PC-9 (cell line): ENCODE results near the gene ETHE1. TPM values are rescaled to one million over a fixed set of nuclear protein-coding genes. Genes with fewer than 3 reads are reported as not detected.

Experiments
- BruUV-seq: library from RNA; stranded (reverse); fragments of 400-500 nt; replicated peaks from 2 replicates; lab custom pipeline; 2021; lab: Mats Ljungman, UMichigan
- CTCF ChIA-PET: fragments of 300-600 bp; sonication (Branson Sonifier 250); formaldehyde crosslinking; loops from one replicate; lab custom pipeline; 2022; ENCODE audit warnings: antibody characterized with exemption; lab: Charles Lee
- POLR2A ChIA-PET: fragments of 300-600 bp; sonication (Branson Sonifier 250); formaldehyde crosslinking; loops from one replicate; lab custom pipeline; 2022; ENCODE audit warnings: antibody characterized with exemption; ENCODE audit not compliant: unreplicated experiment; lab: Charles Lee
- DNase-seq, 2 experiments: peaks; one replicate each; pipeline versions ENCODE4 v3.0.0 to v3.0.0-alpha.2; 2015 to 2022; ENCODE audit warnings: mixed read lengths in 1 of 2
- H2AFZ ChIP-seq: fragments of 200-600 bp; sonication (generic); 2 replicates; pipeline ENCODE4 v1.8.1; 2017; ENCODE audit warnings: antibody characterized with exemption
- H3F3A ChIP-seq: fragments of 200-600 bp; sonication (generic); 2 replicates; pipeline ENCODE4 v1.8.1; 2017; ENCODE audit warnings: antibody characterized with exemption, mild to moderate bottlenecking, low read depth; ENCODE audit not compliant: insufficient read depth
- H3K27ac ChIP-seq: fragments of 200-600 bp; sonication (generic); 2 replicates; pipeline ENCODE4 v1.6.1; 2016; ENCODE audit warnings: mixed run types
- H3K27me3 ChIP-seq: fragments of 200-600 bp; sonication (generic); 2 replicates; pipeline ENCODE4 v1.6.1; 2016; ENCODE audit warnings: low read depth, mixed run types; ENCODE audit not compliant: insufficient read depth
- H3K36me3 ChIP-seq: fragments of 200-600 bp; sonication (generic); 2 replicates; pipeline ENCODE4 v1.6.1; 2016; ENCODE audit warnings: low read depth, mixed run types
- H3K4me1 ChIP-seq: fragments of 200-600 bp; sonication (generic); replicated peaks from 2 replicates; pipeline ENCODE4 v1.6.1; 2016; ENCODE audit warnings: mixed run types; ENCODE audit not compliant: insufficient read depth
- H3K4me2 ChIP-seq: fragments of 200-600 bp; sonication (generic); 2 replicates; pipeline ENCODE4 v1.6.1; 2017; ENCODE audit warnings: mixed run types
- H3K4me3 ChIP-seq: fragments of 200-600 bp; sonication (generic); 2 replicates; pipeline ENCODE4 v1.6.1; 2016; ENCODE audit warnings: mixed run types
- H3K79me2 ChIP-seq: fragments of 200-600 bp; sonication (generic); 2 replicates; pipeline ENCODE4 v1.6.1; 2017; ENCODE audit warnings: low read depth, mixed run types
- H3K9me2 ChIP-seq: fragments of 200-600 bp; sonication (generic); 2 replicates; pipeline ENCODE4 v1.8.1; 2017; ENCODE audit warnings: mild to moderate bottlenecking; ENCODE audit not compliant: insufficient read depth
- H3K9me3 ChIP-seq: fragments of 200-600 bp; sonication (generic); 2 replicates; pipeline ENCODE4 v1.8.1; 2016; ENCODE audit warnings: low read depth; ENCODE audit not compliant: insufficient read depth
- H4K20me1 ChIP-seq: fragments of 200-600 bp; sonication (generic); 2 replicates; pipeline ENCODE4 v1.8.1; 2017; ENCODE audit not compliant: insufficient read depth
- EZH2 ChIP-seq: fragments of 200-600 bp; sonication (generic); IDR thresholded peaks from 2 replicates; pipeline ENCODE4 v1.8.0; 2017; ENCODE audit warnings: antibody characterized with exemption, low read depth
- intact Hi-C: fragments of 100-400 bp; cut with micrococcal nuclease; formaldehyde crosslinking; loops from one replicate; pipeline ENCODE4 v1.10.0; 2022; ENCODE audit not compliant: unreplicated experiment
- total RNA-seq: library from RNA; stranded (reverse); gene quantifications from 2 replicates; pipeline ENCODE4 v1.2.3, GENCODE V29; 2021
- TF ChIP-seq, protein P1 (sequence below): fragments of 200-600 bp; sonication (generic); conservative IDR thresholded peaks from 2 replicates; pipeline ENCODE4 v1.6.1; 2017; ENCODE audit warnings: mixed run types, antibody characterized with exemption, mild to moderate bottlenecking, moderate library complexity

ETHE1 gene
- total RNA-seq, 1 experiment from 2014 or later: 83.4 TPM

DNA sequence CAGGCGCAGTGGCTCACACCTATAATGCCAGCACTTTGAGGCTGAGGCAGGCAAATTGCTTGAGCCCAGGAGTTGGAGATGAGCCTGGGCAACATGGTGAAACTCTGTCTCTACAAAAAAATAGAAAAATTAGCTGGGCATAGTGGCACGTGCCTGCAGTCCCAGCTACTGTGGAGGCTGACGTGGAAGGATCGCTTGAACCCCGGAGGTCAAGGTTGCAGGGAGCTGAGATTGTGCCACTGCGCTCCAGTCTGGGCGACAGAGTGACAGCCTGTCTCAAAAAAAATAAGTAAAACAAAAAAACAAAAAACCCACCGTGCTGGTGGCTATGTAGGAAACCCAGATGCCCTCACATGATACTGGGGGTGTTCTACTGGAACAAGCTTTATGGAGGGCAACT lies 38.8 kb downstream of the ETHE1 start:
- no peak for DNase-seq
- Histone ChIP-seq H2AFZ (no peak overlapping the region), H3K4me3 (no peak overlapping the region), H3K9me2 (no peaks in the 10 kb centered on the region), H3K4me2 (no peak overlapping the region), H3K79me2 (no peaks in the 10 kb centered on the region), H3K27me3 (no peaks in the 10 kb centered on the region), H3K4me1 (no peaks in the 10 kb centered on the region), H3K36me3 (no peaks in the 10 kb centered on the region), H4K20me1 (no peaks in the 10 kb centered on the region), H3K9me3 (no peaks in the 10 kb centered on the region), H3K27ac (no peak overlapping the region), H3F3A (peaks cover 4% of the 10 kb centered on the region; the same call in 1 of the 2 replicates)
- ChIA-PET CTCF (no interaction called here), POLR2A (no interaction called here)
- intact Hi-C loops: no loop called here
- no peak for TF ChIP-seq EZH2
- TF ChIP-seq, protein P1, sequence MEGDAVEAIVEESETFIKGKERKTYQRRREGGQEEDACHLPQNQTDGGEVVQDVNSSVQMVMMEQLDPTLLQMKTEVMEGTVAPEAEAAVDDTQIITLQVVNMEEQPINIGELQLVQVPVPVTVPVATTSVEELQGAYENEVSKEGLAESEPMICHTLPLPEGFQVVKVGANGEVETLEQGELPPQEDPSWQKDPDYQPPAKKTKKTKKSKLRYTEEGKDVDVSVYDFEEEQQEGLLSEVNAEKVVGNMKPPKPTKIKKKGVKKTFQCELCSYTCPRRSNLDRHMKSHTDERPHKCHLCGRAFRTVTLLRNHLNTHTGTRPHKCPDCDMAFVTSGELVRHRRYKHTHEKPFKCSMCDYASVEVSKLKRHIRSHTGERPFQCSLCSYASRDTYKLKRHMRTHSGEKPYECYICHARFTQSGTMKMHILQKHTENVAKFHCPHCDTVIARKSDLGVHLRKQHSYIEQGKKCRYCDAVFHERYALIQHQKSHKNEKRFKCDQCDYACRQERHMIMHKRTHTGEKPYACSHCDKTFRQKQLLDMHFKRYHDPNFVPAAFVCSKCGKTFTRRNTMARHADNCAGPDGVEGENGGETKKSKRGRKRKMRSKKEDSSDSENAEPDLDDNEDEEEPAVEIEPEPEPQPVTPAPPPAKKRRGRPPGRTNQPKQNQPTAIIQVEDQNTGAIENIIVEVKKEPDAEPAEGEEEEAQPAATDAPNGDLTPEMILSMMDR: no peak
- no TSS peak for BruUV-seq

DNA sequence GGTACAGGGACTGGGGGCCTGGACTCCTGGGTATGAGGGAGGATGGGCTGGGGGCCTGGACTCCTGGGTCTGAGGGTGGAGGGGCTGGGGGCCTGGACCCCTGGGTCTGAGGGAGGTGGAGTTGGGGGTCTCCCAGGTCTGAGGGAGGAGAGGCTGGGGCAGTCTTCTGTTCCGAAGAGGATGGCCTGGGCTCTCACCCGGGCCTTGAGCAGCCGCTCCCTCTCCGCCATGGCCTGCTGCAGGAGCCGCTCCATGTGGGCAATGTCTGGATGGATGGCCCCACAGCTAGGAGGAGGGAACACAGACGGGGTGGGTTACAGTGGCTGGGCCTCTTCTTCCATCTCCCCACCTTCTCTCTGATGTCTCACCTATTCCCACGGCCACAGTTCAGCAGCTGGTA lies 40.6 kb downstream of the ETHE1 start:
- TF ChIP-seq, protein P1: no peak
- TF ChIP-seq EZH2: no peak
- CTCF ChIA-PET: no interaction called here
- POLR2A ChIA-PET: no interaction called here
- no TSS peak for BruUV-seq
- Histone ChIP-seq H2AFZ (no peak overlapping the region), H3K79me2 (no peaks in the 10 kb centered on the region), H3F3A (peaks cover 4% of the 10 kb centered on the region; the same call in 1 of the 2 replicates), H4K20me1 (no peaks in the 10 kb centered on the region), H3K9me3 (no peaks in the 10 kb centered on the region), H3K4me3 (no peak overlapping the region), H3K27me3 (no peaks in the 10 kb centered on the region), H3K27ac (no peak overlapping the region), H3K4me2 (no peak overlapping the region), H3K9me2 (no peaks in the 10 kb centered on the region), H3K36me3 (no peaks in the 10 kb centered on the region), H3K4me1 (no peaks in the 10 kb centered on the region)
- intact Hi-C loops: no loop called here
- no peak for DNase-seq

DNA sequence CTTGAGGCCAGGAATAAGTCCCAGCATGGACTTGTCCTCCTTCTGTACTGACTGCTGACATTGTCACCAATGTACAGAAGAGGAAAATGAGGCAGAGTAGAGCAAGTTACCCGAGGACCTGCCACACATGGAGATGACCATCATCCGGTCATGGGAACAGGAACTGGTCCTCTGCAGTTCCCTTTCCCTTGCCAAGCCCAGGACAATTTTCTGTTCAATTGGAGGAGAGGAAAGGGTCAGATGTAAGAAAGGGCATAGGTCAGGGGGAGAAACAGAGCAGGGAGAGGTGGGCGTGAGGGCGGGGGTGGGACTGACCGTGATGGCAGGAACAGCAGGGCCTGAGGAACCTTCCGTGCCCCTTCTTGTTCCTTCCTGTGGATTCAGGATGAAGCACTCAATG lies 41.0 kb downstream of the ETHE1 start:
- H2AFZ ChIP-seq: no peak overlapping the region
- POLR2A ChIA-PET: no interaction called here
- H3K4me2 ChIP-seq: no peak overlapping the region
- intact Hi-C loops: no loop called here
- H4K20me1 ChIP-seq: no peaks in the 10 kb centered on the region
- peaks cover 4% of the 10 kb centered on the region; the same call in 1 of the 2 replicates for H3F3A ChIP-seq
- H3K27me3 ChIP-seq: no peaks in the 10 kb centered on the region
- H3K4me1 ChIP-seq: no peaks in the 10 kb centered on the region
- no peaks in the 10 kb centered on the region for H3K36me3 ChIP-seq
- no TSS peak for BruUV-seq
- no peak overlapping the region for H3K4me3 ChIP-seq
- H3K9me3 ChIP-seq: no peaks in the 10 kb centered on the region
- no peaks in the 10 kb centered on the region for H3K9me2 ChIP-seq
- no peak overlapping the region for H3K27ac ChIP-seq
- CTCF ChIA-PET: no interaction called here
- TF ChIP-seq, protein P1: no peak
- TF ChIP-seq EZH2: no peak
- H3K79me2 ChIP-seq: no peaks in the 10 kb centered on the region
- DNase-seq: no peak
